HG02763 (cell line): Measurements from ENCODE around the gene UBE2M.

ENCODE experiments used
- ATAC-seq: cut with Tn5 transposase; IDR thresholded peaks from one replicate; pipeline ENCODE4 v1.9.1; 2021; ENCODE audit warnings: mild to moderate bottlenecking, moderate library complexity; ENCODE audit not compliant: unreplicated experiment

Gene UBE2M

DNA sequence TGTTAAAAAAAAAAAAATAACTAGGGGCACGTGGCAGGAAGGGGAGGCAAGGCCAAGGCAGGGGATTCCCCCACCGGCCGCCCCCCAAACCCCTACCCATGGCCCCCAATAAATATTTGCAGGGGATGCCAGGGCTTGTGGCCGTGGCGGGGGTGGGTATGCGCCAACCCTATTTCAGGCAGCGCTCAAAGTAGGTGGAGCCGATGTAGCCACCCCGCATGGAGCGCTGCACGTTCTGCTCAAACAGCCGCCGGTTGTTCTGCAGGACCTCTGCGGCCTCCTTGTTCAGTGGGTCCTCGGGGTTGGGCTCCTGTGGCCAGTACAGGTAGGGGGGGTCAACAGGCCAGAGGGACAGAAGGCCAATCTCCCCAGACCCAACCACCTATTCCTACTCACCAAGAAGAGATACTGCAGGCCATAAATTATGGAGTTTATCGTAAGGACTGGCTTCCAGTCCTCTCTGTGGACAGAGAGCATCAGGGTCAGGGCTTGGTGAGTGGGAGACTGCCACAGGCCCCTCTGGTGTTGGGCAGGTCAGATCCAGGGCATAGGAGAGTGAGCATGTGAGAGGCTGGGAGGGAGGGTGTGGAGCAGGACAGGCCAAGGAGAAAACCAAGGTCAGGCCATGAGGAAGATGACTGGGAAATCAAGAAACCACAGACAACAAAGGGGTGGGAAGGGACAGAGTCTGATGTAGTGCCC, 2.3 kb downstream of the UBE2M start:
- no peak for ATAC-seq

DNA sequence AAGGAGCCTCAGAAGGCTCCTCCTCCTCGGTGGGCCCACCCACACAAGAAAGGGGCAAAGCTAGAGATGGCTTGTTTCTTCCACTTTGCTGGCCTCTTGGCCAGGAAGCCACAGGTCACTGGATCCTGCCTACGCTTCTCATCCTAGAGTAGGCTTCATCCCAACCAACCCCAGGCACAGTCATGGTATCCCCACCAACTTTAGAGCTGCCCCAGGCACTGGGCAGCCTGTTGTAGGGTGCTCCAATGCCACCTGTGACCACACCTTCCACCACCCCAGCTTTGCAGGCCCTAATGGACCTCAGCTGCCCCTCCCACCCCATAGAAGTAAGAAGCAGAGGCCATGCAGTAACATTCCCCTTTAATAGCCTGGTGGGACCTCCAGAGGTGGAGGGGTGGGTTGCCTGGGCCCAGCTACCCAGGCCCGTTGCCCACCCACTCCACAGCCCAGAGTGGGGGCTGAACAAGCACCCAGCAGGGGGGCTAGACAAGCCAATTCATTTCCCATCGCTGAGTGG, 3.0 kb downstream of the UBE2M start:
- ATAC-seq, result no peak

- ATAC-seq, result peak; percentile 34
Measured at GRCh38 chr19:58554494-58555368, 3.7 kb downstream of the UBE2M start, which contains the start of gene CHMP2A. Gene CHMP2A (minus strand): TSS chr19:58555105. CDS start chr19:58554212, 893 bp downstream.

DNA sequence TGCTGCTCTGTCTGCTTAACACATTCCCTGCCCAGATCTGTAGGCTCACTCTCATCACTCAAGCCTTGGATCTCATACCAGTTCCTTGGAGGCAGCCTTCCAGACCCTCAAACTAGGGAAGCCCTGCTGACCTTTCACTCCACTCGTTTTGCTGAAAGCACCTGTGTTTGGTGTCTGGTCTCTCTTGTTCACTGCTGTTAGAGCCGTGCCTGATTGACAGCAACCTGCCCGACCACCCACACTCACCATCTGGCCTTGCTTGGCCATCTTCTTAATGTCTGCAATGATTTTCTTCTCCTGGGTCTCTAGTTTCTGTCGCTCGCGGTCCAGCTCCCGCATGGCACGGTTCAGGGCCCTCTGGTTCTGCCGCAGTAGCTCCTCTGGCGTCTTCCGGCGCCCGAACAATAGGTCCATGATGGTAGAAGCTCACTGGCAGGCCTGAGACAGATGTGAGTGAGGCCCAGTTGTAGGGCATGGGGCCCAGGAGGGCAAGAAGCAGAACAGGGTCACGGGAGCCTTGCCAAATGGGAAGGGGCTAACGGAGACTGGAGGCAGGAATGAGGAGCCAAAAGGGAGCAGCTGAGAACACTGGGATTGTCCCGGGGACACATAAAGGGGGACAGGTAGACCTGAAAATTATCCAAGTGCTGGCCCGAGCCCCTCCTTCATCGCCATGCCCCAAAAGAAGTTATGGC, 4.5 kb downstream of the UBE2M start:
- ATAC-seq, result no peak

- ATAC-seq, result no peak
Measured at GRCh38 chr19:58552655-58553054, 5.8 kb downstream of the UBE2M start.

GRCh38 chr19:58551577-58552471, 6.6 kb downstream of the UBE2M start:
- no peak for ATAC-seq

DNA sequence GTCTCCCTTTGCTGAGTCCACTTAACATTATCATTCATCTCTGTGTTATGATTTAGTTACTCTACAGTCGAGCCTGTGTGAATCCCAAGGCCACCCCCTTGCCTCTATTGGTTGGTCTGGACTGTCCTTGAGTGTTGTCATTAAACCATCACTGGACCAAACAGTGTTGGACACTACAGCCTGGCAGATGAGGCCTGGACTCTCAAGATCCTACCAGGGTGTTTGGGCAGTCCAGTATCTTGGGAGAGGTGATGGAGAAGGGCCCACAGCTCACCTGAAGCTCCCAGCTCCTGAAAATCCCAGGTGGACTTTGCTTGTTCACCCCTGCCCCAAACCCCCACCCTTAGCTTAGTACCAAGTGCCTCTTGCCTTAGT, 7.3 kb downstream of the UBE2M start:
- ATAC-seq, result no peak

GRCh38 chr19:58550362-58551122, 7.9 kb downstream of the UBE2M start:
- ATAC-seq, result no peak

GRCh38 chr19:58549664-58550361, 8.6 kb downstream of the UBE2M start:
- ATAC-seq, result no peak

DNA sequence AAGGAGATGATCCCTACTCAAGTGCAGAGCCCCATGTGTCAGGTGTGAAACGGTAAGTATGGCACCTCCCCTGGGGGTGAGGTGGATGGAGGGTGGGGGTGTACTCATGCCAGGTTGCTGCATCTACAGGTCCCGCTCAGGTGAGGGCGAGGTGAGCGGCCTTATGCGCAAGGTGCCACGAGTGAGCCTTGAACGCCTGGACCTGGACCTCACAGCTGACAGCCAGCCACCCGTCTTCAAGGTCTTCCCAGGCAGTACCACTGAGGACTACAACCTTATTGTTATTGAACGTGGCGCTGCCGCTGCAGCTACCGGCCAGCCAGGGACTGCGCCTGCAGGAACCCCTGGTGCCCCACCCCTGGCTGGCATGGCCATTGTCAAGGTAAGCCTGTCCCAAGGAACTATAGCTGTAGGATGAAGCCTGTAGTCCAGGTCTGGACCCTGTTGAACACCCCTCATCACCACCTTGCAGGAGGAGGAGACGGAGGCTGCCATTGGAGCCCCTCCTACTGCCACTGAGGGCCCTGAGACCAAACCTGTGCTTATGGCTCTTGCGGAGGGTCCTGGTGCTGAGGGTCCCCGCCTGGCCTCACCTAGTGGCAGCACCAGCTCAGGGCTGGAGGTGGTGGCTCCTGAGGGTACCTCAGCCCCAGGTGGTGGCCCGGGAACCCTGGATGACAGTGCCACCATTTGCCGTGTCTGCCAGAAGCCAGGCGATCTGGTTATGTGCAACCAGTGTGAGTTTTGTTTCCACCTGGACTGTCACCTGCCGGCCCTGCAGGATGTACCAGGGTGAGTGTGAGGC, 9.3 kb downstream of the UBE2M start:
- no peak for ATAC-seq

DNA sequence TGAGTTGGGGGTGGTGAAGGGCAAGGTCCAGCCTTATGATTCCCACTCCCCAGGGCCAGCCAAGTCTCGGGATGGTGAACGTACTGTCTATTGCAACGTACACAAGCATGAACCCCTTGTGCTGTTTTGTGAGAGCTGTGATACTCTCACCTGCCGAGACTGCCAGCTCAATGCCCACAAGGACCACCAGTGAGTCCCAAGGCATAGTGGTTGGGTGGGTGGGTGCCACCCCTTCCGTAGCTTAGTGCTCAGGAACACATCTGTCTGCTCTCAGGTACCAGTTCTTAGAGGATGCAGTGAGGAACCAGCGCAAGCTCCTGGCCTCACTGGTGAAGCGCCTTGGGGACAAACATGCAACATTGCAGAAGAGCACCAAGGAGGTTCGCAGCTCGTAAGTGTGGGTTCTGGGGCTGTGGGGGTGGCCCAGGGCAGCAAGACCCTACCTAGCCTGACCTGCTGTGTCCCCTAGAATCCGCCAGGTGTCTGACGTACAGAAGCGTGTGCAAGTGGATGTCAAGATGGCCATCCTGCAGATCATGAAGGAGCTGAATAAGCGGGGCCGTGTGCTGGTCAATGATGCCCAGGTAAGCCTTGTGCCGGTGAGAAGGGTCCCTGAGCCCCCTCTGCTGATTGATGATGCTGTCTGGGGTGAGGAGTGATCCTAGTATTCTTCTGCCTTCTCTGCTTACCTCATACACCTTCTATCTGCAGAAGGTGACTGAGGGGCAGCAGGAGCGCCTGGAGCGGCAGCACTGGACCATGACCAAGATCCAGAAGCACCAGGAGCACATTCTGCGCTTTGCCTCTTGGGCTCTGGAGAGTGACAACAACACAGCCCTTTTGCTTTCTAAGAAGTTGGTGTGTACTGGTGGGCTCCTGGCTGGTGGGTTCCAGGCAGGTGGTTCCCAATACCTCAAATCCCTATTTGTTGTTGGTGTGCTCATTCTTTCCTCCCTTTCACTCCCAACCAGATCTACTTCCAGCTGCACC, 10.8 kb downstream of the UBE2M start:
- no peak for ATAC-seq

- no peak for ATAC-seq
Measured at GRCh38 chr19:58546019-58546530, 12.3 kb downstream of the UBE2M start.

GRCh38 chr19:58545286-58546018, 13.0 kb downstream of the UBE2M start:
- ATAC-seq, result no peak

GRCh38 chr19:58544591-58545285, 13.7 kb downstream of the UBE2M start:
- ATAC-seq, result peak; percentile 61

- peak; percentile 83 for ATAC-seq
Measured at GRCh38 chr19:58543826-58544590, 14.4 kb downstream of the UBE2M start, which contains the start of gene TRIM28. Gene TRIM28 (plus strand): TSS chr19:58544064. CDS start chr19:58544758, 694 bp downstream.
